ENCODE results near the gene TMEM140.

TMEM140 gene

GRCh38 chr7:135188298-135188984, 40.6 kb downstream of the TMEM140 start:
- H3K4me3 ChIP-seq (ENCODE audit: low read depth, low read length): peak overlapping the region; percentile 59
- peak; percentile 75 for DNase-seq (ENCODE audit: low read depth)
- no peak for TF ChIP-seq CTCF (IDR thresholded peaks at IDR 0.05; ENCODE audit: insufficient read depth, low read depth, low read length, missing control alignments)

GRCh38 chr7:135189221-135189662, 41.4 kb downstream of the TMEM140 start:
- no peak for TF ChIP-seq CTCF (IDR thresholded peaks at IDR 0.05; ENCODE audit: insufficient read depth, low read depth, low read length, missing control alignments)
- H3K4me3 ChIP-seq (ENCODE audit: low read depth, low read length): no peak overlapping the region
- DNase-seq (ENCODE audit: low read depth): no peak

GRCh38 chr7:135189961-135190360, 42.1 kb downstream of the TMEM140 start:
- TF ChIP-seq CTCF (IDR thresholded peaks at IDR 0.05; ENCODE audit: insufficient read depth, low read depth, low read length, missing control alignments): no peak
- no peak for DNase-seq (ENCODE audit: low read depth)
- H3K4me3 ChIP-seq (ENCODE audit: low read depth, low read length): no peak overlapping the region

- DNase-seq (ENCODE audit: low read depth): no peak
- no peak overlapping the region for H3K4me3 ChIP-seq (ENCODE audit: low read depth, low read length)
- no peak for TF ChIP-seq CTCF (IDR thresholded peaks at IDR 0.05; ENCODE audit: insufficient read depth, low read depth, low read length, missing control alignments)
These were observed 42.8 kb downstream of the TMEM140 start for GRCh38 chr7:135190703-135191102.

GRCh38 chr7:135192914-135193536, 45.2 kb downstream of the TMEM140 start:
- no peak for TF ChIP-seq CTCF (IDR thresholded peaks at IDR 0.05; ENCODE audit: insufficient read depth, low read depth, low read length, missing control alignments)
- no peak overlapping the region for H3K4me3 ChIP-seq (ENCODE audit: low read depth, low read length)
- DNase-seq (ENCODE audit: low read depth): no peak

DNA sequence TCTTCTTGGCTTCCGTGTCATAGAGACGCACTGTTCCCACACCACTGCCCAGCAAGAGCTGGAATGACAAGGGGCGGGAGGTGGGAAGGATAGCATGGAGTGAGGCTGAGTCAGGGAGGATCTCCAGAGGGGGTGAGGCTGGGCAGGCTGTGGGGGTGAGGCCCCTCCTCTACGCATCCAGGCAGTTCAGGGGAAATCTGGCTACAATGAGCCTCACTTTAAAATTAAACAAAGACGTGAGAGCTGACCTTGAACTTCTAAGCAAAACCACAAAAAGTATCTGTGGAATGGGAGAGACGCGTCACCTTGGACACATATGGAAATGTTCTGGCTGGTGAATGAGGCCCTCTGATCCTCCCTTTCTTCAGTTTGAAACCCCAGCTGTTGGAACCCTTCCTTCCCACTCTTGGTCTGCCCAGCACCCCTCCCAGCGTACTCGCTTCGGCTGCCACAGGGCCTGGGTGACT, 45.8 kb downstream of the TMEM140 start:
- no peak for DNase-seq (ENCODE audit: low read depth)
- no peak for TF ChIP-seq CTCF (IDR thresholded peaks at IDR 0.05; ENCODE audit: insufficient read depth, low read depth, low read length, missing control alignments)

More for the DNA sequence above, 45.8 kb downstream of the TMEM140 start:
- H3K4me3 ChIP-seq (ENCODE audit: low read depth, low read length): no peak overlapping the region
